Esophagus squamous epithelium (tissue), 5 donors: ENCODE results near the gene SEMA6A. TPM values are rescaled to one million over a fixed set of nuclear protein-coding genes. Genes with fewer than 3 reads are reported as not detected.

Experiments
- DNase-seq: peaks from one replicate; lab custom pipeline; 2025; lab: John Stamatoyannopoulos, UW
- H3K27ac ChIP-seq, 4 donors: fragments of 200-600 bp; sonication (generic); one replicate each; pipeline ENCODE4 v1.5.1; 2016 to 2019; ENCODE audit warnings: mild to moderate bottlenecking in 1 of 4
- H3K27me3 ChIP-seq, 4 donors: fragments of 200-600 bp; sonication (generic); 1 replicate in 3 of 4; 2 replicates in 1 of 4; pipeline versions ENCODE4 v1.5.1 to v1.6.0; 2017 to 2021; ENCODE audit warnings: antibody characterized with exemption in 1 of 4
- H3K36me3 ChIP-seq, 3 donors: fragments of 200-600 bp; sonication (generic); one replicate each; pipeline ENCODE4 v1.5.1; 2016 to 2019
- H3K4me1 ChIP-seq, 3 donors: fragments of 200-600 bp; sonication (generic); one replicate each; pipeline ENCODE4 v1.5.1; 2017 to 2019
- H3K4me3 ChIP-seq, 4 donors: fragments of 200-600 bp; sonication (generic); 1 replicate in 3 of 4; 2 replicates in 1 of 4; pipeline ENCODE4 v1.5.1; 2016 to 2019; ENCODE audit warnings: mild to moderate bottlenecking in 2 of 4, moderate library complexity in 1 of 4
- H3K9me3 ChIP-seq, 3 donors: fragments of 200-600 bp; sonication (generic); one replicate each; pipeline ENCODE4 v1.5.1; 2016 to 2019
- CTCF ChIP-seq, 6 experiments: fragments of 450-650 bp in 4 of 6; fragments of 200-600 bp in 2 of 6; sonication (generic) in 2 of 6; IDR thresholded peaks; one replicate each; pipeline ENCODE4 v1.5.1; 2016 to 2019; ENCODE audit warnings: antibody characterized with exemption in 6 of 6, mild to moderate bottlenecking in 4 of 6, moderate library complexity in 4 of 6
- POLR2A ChIP-seq, 4 donors: fragments of 450-650 bp; IDR thresholded peaks; one replicate each; pipeline ENCODE4 v1.6.1; 2017; ENCODE audit warnings: antibody characterized with exemption in 4 of 4, mild to moderate bottlenecking in 4 of 4, moderate library complexity in 3 of 4
- WGBS, 2 donors: methylation state at CpG; one replicate each; pipeline ENCODE4 v1.1.5; 2018; 5-methylcytosine and 5-hydroxymethylcytosine counted together
- intact Hi-C: fragments of 100-400 bp; cut with DNase I; formaldehyde crosslinking; loops from one replicate; pipeline ENCODE4 v1.15.0; 2022
- total RNA-seq, 4 donors: library from RNA; depleted of rRNA; stranded (reverse); fragments of >200 nt; gene quantifications; one replicate each; pipeline ENCODE4 v1.1.0, GENCODE V29; 2016
- donor health status: DM: yes; HTN: yes; CAD: no.

SEMA6A gene
- total RNA-seq, 4 donors from 2014 or later, result 3.0 to 28.6 (median 4.3) TPM

DNA sequence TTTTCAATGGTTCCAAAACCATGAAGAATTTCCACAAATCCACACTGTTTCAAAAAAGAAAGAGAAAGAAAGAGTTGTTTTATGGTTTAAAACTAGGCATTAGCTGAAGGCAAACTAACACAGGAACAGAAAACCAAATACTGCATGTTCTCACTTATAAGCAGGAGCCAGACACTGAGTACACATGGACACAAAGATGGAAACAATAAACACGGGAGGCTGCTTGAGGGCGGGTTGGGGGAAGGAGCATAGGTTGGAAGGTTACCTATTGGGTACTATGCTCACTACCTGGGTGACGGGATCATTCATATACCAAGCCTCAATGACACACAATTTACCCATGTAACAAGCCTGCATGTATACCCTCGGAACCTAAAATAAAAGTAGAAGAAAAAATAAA is 45.0 kb downstream of the SEMA6A start:
- intact Hi-C loops, result no loop called here
- Histone ChIP-seq H3K36me3 (no peaks in the 10 kb centered on the region), H3K4me1 (peaks cover 0 to 28% (median 0%) of the 10 kb centered on the region in 3 donors), H3K27ac (no peak overlapping the region), H3K27me3 (no peaks in the 10 kb centered on the region), H3K4me3 (no peak overlapping the region), H3K9me3 (no peaks in the 10 kb centered on the region)
- no peak for TF ChIP-seq CTCF (IDR thresholded peaks at IDR 0.05)
- no peak for TF ChIP-seq POLR2A (IDR thresholded peaks at IDR 0.05)
- no peak for DNase-seq
- 80 to 84% methylated on average over 4 of the region's 4 CpGs for WGBS, 2 donors

GRCh38 chr5:116528519-116529234 is 45.9 kb downstream of the SEMA6A start:
- intact Hi-C loops, result no loop called here
- no peaks in the 10 kb centered on the region for H3K27me3 ChIP-seq
- H3K4me1 ChIP-seq, result peaks cover 0 to 28% (median 0%) of the 10 kb centered on the region in 3 donors
- TF ChIP-seq CTCF (IDR thresholded peaks at IDR 0.05) (no peak), POLR2A (IDR thresholded peaks at IDR 0.05) (no peak)
- H3K36me3 ChIP-seq, result no peaks in the 10 kb centered on the region
- 61 to 67% methylated on average over 7 of the region's 7 CpGs for WGBS, 2 donors
- H3K4me3 ChIP-seq, result no peak overlapping the region
- DNase-seq, result no peak
- no peaks in the 10 kb centered on the region for H3K9me3 ChIP-seq
- H3K27ac ChIP-seq, result no peak overlapping the region

- peaks cover 0 to 20% (median 0%) of the 10 kb centered on the region in 3 donors for H3K4me1 ChIP-seq
- H3K9me3 ChIP-seq, result no peaks in the 10 kb centered on the region
- no peak overlapping the region for H3K27ac ChIP-seq
- no peak overlapping the region for H3K4me3 ChIP-seq
- H3K36me3 ChIP-seq, result no peaks in the 10 kb centered on the region
- WGBS, 2 donors, result 69 to 80% methylated on average over 6 of the region's 6 CpGs
- TF ChIP-seq POLR2A (IDR thresholded peaks at IDR 0.05), result no peak
- TF ChIP-seq CTCF (IDR thresholded peaks at IDR 0.05), result no peak
- DNase-seq, result no peak
- H3K27me3 ChIP-seq, result no peaks in the 10 kb centered on the region
- intact Hi-C loops, result no loop called here
These were observed 47.0 kb downstream of the SEMA6A start for GRCh38 chr5:116527582-116527981.

DNA sequence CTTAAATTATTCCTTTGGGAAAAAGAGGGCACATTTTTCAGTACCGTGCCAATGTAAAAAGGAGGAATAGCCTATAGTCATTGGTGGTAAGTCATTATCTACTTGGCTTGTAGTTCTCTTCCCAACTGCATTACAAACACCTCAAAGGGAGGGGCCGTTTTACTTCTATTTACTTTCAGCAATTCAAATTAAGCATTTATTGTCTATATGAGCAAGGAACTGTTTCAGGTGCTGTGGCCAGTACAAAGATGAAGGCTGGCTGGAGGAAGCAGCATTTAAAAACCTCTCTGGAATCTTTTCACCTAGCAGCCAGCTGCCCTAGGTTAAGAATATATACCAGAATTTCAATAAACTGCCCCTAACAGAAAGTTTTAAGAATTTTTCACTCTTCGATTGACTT is 48.9 kb downstream of the SEMA6A start:
- H3K9me3 ChIP-seq, result no peaks in the 10 kb centered on the region
- H3K36me3 ChIP-seq, result no peaks in the 10 kb centered on the region
- H3K4me1 ChIP-seq, result peaks cover 0 to 28% (median 0%) of the 10 kb centered on the region in 3 donors
- no peaks in the 10 kb centered on the region for H3K27me3 ChIP-seq
- no peak for TF ChIP-seq POLR2A (IDR thresholded peaks at IDR 0.05)
- no peak for TF ChIP-seq CTCF (IDR thresholded peaks at IDR 0.05)
- H3K4me3 ChIP-seq, result no peak overlapping the region
- 72 to 90% methylated on average over 3 of the region's 3 CpGs for WGBS, 2 donors
- DNase-seq, result no peak
- intact Hi-C loops, result no loop called here
- H3K27ac ChIP-seq, result no peak overlapping the region

- no peaks in the 10 kb centered on the region for H3K27me3 ChIP-seq
- H3K4me3 ChIP-seq, result no peak overlapping the region
- H3K36me3 ChIP-seq, result no peaks in the 10 kb centered on the region
- intact Hi-C loops, result no loop called here
- no peak overlapping the region for H3K27ac ChIP-seq
- H3K9me3 ChIP-seq, result no peaks in the 10 kb centered on the region
- peaks cover 0 to 30% (median 0%) of the 10 kb centered on the region in 3 donors for H3K4me1 ChIP-seq
- no peak for DNase-seq
- WGBS, 2 donors, result 71 to 82% methylated on average over 2 of the region's 2 CpGs
- TF ChIP-seq POLR2A (IDR thresholded peaks at IDR 0.05) (no peak), CTCF (IDR thresholded peaks at IDR 0.05) (no peak)
These were observed 49.7 kb downstream of the SEMA6A start for GRCh38 chr5:116524966-116525365.
